Cardiac muscle cell (in vitro differentiated cells and primary cell): ENCODE data around the gene ERICH2. TPM values are rescaled to one million over a fixed set of nuclear protein-coding genes. Genes with fewer than 3 reads are reported as not detected.

Experiments
- DNase-seq, 2 donors: peaks; one replicate each; pipeline versions ENCODE4 v3.0.0 to v3.0.0-alpha.2; 2010 to 2017; ENCODE audit warnings: low read depth in 1 of 2, low spot score in 1 of 2
- H3K27ac ChIP-seq: fragments of 200-600 bp; sonication (generic); 2 replicates; pipeline ENCODE4 v1.5.1; 2016
- H3K27me3 ChIP-seq: fragments of 200-600 bp; sonication (generic); 2 replicates; pipeline ENCODE4 v1.6.0; 2016; ENCODE audit warnings: control low read depth
- H3K36me3 ChIP-seq: fragments of 200-600 bp; sonication (generic); 2 replicates; pipeline ENCODE4 v1.5.1; 2016; ENCODE audit warnings: control low read depth
- H3K4me1 ChIP-seq: fragments of 200-600 bp; sonication (generic); 2 replicates; pipeline ENCODE4 v1.8.1; 2017; ENCODE audit warnings: low read depth, mild to moderate bottlenecking, mixed run types
- H3K4me3 ChIP-seq: fragments of 200-600 bp; sonication (generic); 2 replicates; pipeline ENCODE4 v1.5.1; 2016; ENCODE audit warnings: mild to moderate bottlenecking
- H3K9me3 ChIP-seq: fragments of 200-600 bp; sonication (generic); 2 replicates; pipeline ENCODE4 v1.5.1; 2017; ENCODE audit warnings: low read depth, mild to moderate bottlenecking, control low read depth
- polyA plus RNA-seq: library from polyadenylated mRNA; unstranded; fragments of >200 nt; fragmentation: Nextera tagmentation; extraction: Ambion mirVana; gene quantifications from 2 replicates; pipeline ENCODE4 v1.2.1, GENCODE V29; 2016
- total RNA-seq: library from RNA; depleted of rRNA; stranded (reverse); fragments of >200 nt; gene quantifications from 2 replicates; pipeline ENCODE4 v1.2.3, GENCODE V29; 2016
- TF ChIP-seq, protein P1 (sequence below): IDR thresholded peaks from 2 replicates; pipeline ENCODE4 v1.5.1; 2012; ENCODE audit warnings: low read depth, mild to moderate bottlenecking, low read length

Gene ERICH2
- total and polyA plus RNA-seq, 2 experiments from 2014 or later = 1.5 to 6.2 TPM

DNA sequence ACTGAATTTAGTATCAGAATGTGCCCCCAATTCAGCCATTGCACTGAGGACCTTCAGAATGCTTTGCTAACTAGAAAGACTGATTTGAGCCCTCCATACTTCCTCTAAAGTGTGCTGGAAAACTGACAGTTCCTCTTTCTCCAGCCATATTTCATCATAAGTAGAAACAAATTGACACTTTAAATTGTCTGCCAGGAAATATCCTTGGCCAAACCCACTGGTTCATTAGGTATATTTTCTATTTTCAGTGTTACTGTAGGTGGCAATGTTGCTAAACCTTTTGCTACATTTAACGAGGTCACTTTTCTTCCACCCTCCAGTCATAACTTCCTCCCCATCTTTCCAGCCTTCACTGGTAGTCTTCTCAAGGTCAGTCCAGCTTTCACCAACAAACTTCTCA, 33.5 kb upstream of the ERICH2 start:
- no peaks in the 10 kb centered on the region for H3K9me3 ChIP-seq
- H3K27me3 ChIP-seq = no peaks in the 10 kb centered on the region
- DNase-seq = no peak
- no peak overlapping the region for H3K27ac ChIP-seq
- no peak overlapping the region for H3K4me3 ChIP-seq
- TF ChIP-seq, protein P1, sequence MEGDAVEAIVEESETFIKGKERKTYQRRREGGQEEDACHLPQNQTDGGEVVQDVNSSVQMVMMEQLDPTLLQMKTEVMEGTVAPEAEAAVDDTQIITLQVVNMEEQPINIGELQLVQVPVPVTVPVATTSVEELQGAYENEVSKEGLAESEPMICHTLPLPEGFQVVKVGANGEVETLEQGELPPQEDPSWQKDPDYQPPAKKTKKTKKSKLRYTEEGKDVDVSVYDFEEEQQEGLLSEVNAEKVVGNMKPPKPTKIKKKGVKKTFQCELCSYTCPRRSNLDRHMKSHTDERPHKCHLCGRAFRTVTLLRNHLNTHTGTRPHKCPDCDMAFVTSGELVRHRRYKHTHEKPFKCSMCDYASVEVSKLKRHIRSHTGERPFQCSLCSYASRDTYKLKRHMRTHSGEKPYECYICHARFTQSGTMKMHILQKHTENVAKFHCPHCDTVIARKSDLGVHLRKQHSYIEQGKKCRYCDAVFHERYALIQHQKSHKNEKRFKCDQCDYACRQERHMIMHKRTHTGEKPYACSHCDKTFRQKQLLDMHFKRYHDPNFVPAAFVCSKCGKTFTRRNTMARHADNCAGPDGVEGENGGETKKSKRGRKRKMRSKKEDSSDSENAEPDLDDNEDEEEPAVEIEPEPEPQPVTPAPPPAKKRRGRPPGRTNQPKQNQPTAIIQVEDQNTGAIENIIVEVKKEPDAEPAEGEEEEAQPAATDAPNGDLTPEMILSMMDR = no peak
- no peaks in the 10 kb centered on the region for H3K36me3 ChIP-seq
- no peaks in the 10 kb centered on the region for H3K4me1 ChIP-seq

DNA sequence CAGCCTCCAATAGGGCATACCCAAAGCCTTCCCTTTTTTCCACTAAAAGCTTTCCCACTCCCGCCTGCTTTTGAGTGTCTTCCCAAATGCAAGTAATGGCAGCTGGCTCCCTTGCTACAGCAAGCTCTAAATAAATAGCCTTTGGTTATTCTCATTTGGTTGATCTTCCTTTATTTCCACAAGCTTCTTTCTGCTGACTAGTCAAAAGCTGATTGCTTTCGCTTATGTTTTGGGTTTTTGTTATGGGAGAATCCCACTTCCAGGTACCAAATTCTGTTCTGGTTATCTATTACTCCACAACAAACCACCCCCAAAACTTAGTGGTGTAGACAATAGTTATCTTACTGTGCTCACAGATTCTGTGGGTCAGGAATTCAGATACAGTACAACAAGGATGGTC, 32.8 kb upstream of the ERICH2 start:
- TF ChIP-seq, protein P1 = no peak
- Histone ChIP-seq H3K4me3 (no peak overlapping the region), H3K36me3 (no peaks in the 10 kb centered on the region), H3K27ac (no peak overlapping the region), H3K9me3 (no peaks in the 10 kb centered on the region), H3K27me3 (no peaks in the 10 kb centered on the region), H3K4me1 (no peaks in the 10 kb centered on the region)
- no peak for DNase-seq

DNA sequence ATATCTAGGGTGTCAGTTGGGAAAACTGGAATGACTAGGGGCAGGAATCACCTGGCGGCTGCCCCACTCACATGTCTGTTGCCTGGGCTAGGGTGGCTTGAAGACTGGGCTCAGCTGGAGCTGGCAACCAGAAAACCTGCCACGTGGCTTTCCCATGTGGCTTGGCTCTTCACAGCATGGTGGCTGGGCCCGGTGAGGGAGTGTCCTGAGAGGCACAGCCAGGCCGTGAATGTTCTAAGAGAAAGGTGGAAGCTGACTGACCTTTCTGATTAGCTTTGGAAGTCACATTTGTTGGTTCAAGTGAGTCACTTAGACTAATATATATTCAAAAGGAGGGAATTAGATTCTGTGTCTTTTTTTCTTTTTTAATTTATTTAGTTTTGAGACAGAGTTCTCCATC, 32.4 kb upstream of the ERICH2 start:
- Histone ChIP-seq H3K4me1 (no peaks in the 10 kb centered on the region), H3K36me3 (no peaks in the 10 kb centered on the region)
- TF ChIP-seq, protein P1 = no peak

DNA sequence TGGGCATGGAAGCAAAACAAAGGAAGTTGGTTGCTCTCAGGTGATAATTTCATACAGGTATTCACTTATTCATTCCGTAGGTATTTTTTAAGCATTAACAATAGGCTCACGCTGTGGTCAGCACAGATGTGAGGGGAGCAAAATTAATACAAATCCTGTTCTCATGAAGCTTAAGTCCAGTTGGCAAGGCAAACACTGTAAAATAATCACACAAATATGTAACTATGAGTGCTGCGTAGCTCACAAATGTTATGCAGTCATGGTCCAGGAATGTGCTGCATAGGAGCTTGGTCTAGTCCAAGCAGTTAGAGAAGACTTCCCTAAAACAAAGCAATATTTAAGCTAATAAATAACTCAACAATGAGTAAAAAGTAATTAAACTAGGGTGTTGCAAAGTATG, 31.1 kb upstream of the ERICH2 start:
- H3K27me3 ChIP-seq = no peaks in the 10 kb centered on the region
- H3K36me3 ChIP-seq = no peaks in the 10 kb centered on the region
- H3K9me3 ChIP-seq = no peaks in the 10 kb centered on the region
- H3K27ac ChIP-seq = no peak overlapping the region
- no peak overlapping the region for H3K4me3 ChIP-seq
- TF ChIP-seq, protein P1 = no peak
- DNase-seq = peak in 1 of 2 donors; percentile 83
- no peaks in the 10 kb centered on the region for H3K4me1 ChIP-seq

More for the DNA sequence above, 32.4 kb upstream of the ERICH2 start:
- Histone ChIP-seq H3K27ac (no peak overlapping the region), H3K4me3 (no peak overlapping the region), H3K27me3 (no peaks in the 10 kb centered on the region), H3K9me3 (no peaks in the 10 kb centered on the region)
- DNase-seq = no peak

DNA sequence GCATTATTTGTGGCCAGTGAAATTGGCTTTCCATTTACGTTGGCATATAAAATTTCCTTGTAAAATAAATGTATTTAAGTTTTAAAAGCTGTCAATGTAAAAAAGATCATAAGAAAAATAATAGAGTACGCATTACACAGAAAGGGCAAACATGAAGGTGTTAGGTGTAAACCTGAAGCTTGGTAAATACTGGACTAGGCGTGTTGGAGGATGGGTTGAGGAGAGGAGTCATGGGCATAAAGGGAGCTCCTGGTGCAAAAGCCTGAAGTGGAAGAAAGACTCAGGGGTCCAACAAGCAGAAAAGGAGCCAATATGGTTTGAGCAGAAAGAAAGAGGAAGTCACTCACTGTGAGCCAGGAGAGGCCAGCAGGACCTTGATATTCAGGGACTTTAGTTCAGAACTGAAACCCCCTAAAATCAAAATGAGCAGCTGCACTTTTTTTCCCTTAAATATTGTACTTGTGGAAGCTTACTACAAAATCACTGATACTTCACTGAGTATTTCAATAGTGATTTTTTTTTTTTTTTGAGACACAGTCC, 30.6 kb upstream of the ERICH2 start:
- H3K9me3 ChIP-seq = no peaks in the 10 kb centered on the region
- no peaks in the 10 kb centered on the region for H3K36me3 ChIP-seq
- H3K4me3 ChIP-seq = no peak overlapping the region
- TF ChIP-seq, protein P1 = no peak
- H3K27ac ChIP-seq = no peak overlapping the region
- no peaks in the 10 kb centered on the region for H3K4me1 ChIP-seq
- H3K27me3 ChIP-seq = no peaks in the 10 kb centered on the region
- no peak for DNase-seq
